Measurements from ENCODE around the gene SV2C. TPM values are rescaled to one million over a fixed set of nuclear protein-coding genes. Genes with fewer than 3 reads are reported as not detected.

Gene SV2C
- total RNA-seq, 4 donors from 2014 or later: 0.18 to 0.85 (median 0.27) TPM; not detected in 1

DNA sequence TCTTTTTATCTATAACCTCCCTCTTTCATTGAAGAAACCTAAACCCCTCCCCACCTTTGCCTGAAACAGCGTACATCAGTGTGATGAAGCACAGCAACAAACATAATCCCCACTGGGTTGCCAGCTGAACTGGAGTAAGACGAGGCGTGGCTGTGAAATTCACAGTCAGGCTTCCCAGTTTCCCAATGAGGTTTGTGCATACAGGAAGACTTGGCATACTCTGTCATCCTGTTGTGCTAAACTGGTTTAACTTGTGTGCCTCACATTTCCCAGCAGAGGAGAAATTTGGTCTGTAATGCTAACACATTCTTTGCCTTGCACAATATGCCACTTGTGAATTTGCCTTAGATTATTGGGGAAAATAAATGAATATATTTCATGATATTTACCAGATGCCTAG is 121.5 kb downstream of the SV2C start:
- TF ChIP-seq POLR2A (IDR thresholded peaks at IDR 0.05): no peak
- TF ChIP-seq, protein P1, sequence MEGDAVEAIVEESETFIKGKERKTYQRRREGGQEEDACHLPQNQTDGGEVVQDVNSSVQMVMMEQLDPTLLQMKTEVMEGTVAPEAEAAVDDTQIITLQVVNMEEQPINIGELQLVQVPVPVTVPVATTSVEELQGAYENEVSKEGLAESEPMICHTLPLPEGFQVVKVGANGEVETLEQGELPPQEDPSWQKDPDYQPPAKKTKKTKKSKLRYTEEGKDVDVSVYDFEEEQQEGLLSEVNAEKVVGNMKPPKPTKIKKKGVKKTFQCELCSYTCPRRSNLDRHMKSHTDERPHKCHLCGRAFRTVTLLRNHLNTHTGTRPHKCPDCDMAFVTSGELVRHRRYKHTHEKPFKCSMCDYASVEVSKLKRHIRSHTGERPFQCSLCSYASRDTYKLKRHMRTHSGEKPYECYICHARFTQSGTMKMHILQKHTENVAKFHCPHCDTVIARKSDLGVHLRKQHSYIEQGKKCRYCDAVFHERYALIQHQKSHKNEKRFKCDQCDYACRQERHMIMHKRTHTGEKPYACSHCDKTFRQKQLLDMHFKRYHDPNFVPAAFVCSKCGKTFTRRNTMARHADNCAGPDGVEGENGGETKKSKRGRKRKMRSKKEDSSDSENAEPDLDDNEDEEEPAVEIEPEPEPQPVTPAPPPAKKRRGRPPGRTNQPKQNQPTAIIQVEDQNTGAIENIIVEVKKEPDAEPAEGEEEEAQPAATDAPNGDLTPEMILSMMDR (IDR thresholded peaks at IDR 0.05): no peak
- Histone ChIP-seq H3K27me3 (no peaks in the 10 kb centered on the region), H3K36me3 (no peaks in the 10 kb centered on the region), H3K4me1 (peaks cover 0 to 6% (median 0%) of the 10 kb centered on the region in 4 donors), H3K27ac (peak overlapping the region in 1 of 4 donors; percentile 55), H3K4me3 (no peak overlapping the region), H3K9me3 (no peaks in the 10 kb centered on the region)
- no peak for DNase-seq

DNA sequence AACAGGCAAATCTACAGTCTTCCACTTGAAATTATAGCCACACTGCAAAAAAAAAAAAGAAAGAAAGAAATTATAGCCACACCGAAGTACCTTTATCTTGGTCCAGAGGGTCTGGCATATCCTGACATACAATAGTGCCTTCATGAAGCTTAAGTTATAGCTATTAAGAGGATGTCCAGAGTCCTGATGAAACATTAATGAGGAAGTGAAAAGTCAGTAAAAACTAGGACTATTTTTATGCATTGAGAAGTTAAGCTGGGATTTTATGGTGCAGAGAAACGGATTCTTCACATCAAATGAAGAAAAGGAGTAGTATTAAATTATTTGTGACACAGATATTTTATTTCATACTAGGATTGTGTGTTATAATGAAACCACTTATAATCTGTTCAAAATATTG is 123.9 kb downstream of the SV2C start:
- Histone ChIP-seq H3K36me3 (no peaks in the 10 kb centered on the region), H3K4me1 (peaks cover 0 to 6% (median 0%) of the 10 kb centered on the region in 4 donors), H3K27me3 (no peaks in the 10 kb centered on the region), H3K27ac (no peak overlapping the region), H3K9me3 (no peaks in the 10 kb centered on the region), H3K4me3 (no peak overlapping the region)
- TF ChIP-seq, protein P1 (IDR thresholded peaks at IDR 0.05): no peak
- TF ChIP-seq POLR2A (IDR thresholded peaks at IDR 0.05): no peak
- DNase-seq: no peak

DNA sequence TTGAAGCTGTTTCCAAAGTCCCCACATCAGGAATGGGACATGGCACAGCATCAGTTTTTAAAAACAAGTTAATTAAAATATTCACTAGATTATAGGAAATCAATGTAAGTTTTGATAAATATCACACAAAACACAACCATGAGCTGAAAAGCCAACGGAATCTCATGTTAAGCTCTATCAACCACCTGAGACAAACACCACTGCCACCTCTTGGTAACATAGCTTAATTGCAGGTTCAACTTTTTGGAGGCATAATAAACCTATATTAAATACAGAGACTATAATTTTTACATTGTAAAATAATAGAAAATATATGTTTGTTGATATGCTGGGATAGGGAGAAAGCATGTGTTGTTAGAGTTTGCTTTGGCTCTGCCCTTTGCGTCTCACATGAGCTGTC is 126.1 kb downstream of the SV2C start:
- H3K4me1 ChIP-seq: no peaks in the 10 kb centered on the region
- no peak overlapping the region for H3K27ac ChIP-seq
- H3K36me3 ChIP-seq: no peaks in the 10 kb centered on the region
- H3K9me3 ChIP-seq: no peaks in the 10 kb centered on the region
- no peak for DNase-seq
- no peak for TF ChIP-seq POLR2A (IDR thresholded peaks at IDR 0.05)
- TF ChIP-seq, protein P1 (IDR thresholded peaks at IDR 0.05): peak in 3 of 6 experiments; percentile 29 to 35 (median 35)
- H3K4me3 ChIP-seq: no peak overlapping the region
- H3K27me3 ChIP-seq: no peaks in the 10 kb centered on the region

DNA sequence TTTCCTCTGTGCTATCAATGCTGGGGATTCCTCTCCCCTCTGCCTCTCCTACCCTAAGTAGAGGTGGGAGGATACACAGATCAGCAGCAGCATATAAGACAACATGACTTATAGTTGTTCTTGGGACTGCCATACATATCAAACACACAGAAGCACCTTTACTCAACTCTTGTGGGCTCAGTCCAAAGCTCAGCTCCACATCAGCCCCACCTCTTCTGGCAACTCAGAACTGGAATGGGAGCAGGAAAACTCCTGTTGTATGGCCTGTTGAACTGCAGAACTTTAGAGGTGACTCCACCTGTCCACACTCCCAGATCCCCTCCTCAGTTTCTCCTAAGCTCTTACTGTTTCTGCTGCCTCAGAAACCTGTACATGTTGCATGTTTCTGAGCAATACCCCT is 127.8 kb downstream of the SV2C start:
- no peaks in the 10 kb centered on the region for H3K4me1 ChIP-seq
- no peaks in the 10 kb centered on the region for H3K9me3 ChIP-seq
- H3K27me3 ChIP-seq: no peaks in the 10 kb centered on the region
- no peak overlapping the region for H3K27ac ChIP-seq
- TF ChIP-seq POLR2A (IDR thresholded peaks at IDR 0.05): no peak
- TF ChIP-seq, protein P1 (IDR thresholded peaks at IDR 0.05): no peak
- no peak for DNase-seq
- no peaks in the 10 kb centered on the region for H3K36me3 ChIP-seq
- no peak overlapping the region for H3K4me3 ChIP-seq

DNA sequence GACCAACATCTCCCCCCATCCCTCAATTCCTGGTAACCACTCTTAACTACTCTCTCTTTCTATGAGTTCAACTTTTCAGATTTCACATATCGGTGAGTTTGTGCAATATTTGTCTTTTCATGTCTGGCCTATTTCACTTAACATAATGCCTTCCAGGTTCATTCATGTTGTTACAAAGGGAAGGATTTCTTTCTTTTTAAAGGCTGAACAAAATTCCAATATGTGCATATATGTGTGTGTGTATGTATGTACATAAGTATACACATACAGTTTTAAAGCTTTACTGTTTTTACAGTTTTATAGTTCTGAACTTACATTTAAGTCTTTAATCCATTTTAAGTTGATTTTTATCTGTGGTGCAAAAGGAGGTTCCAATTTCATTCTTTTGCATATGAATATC is 130.7 kb downstream of the SV2C start:
- H3K9me3 ChIP-seq: no peaks in the 10 kb centered on the region
- no peak overlapping the region for H3K27ac ChIP-seq
- no peak for DNase-seq
- TF ChIP-seq, protein P1 (IDR thresholded peaks at IDR 0.05): no peak
- no peak for TF ChIP-seq POLR2A (IDR thresholded peaks at IDR 0.05)
- no peaks in the 10 kb centered on the region for H3K27me3 ChIP-seq
- H3K4me1 ChIP-seq: no peaks in the 10 kb centered on the region
- H3K4me3 ChIP-seq: no peak overlapping the region
- H3K36me3 ChIP-seq: no peaks in the 10 kb centered on the region

DNA sequence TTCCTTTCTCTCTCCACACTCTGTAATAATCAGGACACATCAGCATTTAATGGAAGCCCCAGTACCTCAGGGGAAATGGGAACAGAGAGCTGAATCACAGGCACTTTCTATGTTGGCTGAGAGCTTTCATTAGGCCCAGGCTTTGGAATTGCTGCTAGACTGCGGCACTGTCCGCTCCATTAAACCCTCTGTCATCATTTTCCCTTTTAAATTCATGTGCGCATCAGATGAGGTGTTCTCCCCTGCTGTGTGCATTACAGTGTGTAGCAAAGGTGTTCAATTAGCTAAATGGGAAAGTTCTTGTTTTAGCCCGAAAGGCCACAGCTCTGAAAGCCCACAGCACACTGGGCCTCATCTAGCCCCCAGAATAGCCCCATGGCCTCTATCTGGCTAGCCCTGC is 133.6 kb downstream of the SV2C start:
- DNase-seq: no peak
- H3K9me3 ChIP-seq: no peaks in the 10 kb centered on the region
- no peaks in the 10 kb centered on the region for H3K27me3 ChIP-seq
- TF ChIP-seq, protein P1 (IDR thresholded peaks at IDR 0.05): no peak
- TF ChIP-seq POLR2A (IDR thresholded peaks at IDR 0.05): no peak
- no peaks in the 10 kb centered on the region for H3K4me1 ChIP-seq
- no peak overlapping the region for H3K27ac ChIP-seq
- no peak overlapping the region for H3K4me3 ChIP-seq
- no peaks in the 10 kb centered on the region for H3K36me3 ChIP-seq
